Panc1 (cell line): ENCODE results near the gene MTO1. TPM values are rescaled to one million over a fixed set of nuclear protein-coding genes. Genes with fewer than 3 reads are reported as not detected.
A peak's percentile ranks its signal among the peaks of the same experiment; 100 is the strongest.

Experiments
- ATAC-seq: fragments of 200-7000 bp; cut with Tn5 transposase; 2 replicates; pipeline ENCODE4 v1.9.1; 2020; ENCODE audit warnings: mild to moderate bottlenecking, moderate library complexity
- BruUV-seq: library from RNA; stranded (reverse); fragments of 400-500 nt; replicated peaks from 2 replicates; lab custom pipeline; 2021; lab: Mats Ljungman, UMichigan
- CTCF ChIA-PET: fragments of 300-600 bp; sonication (Branson Sonifier 250); formaldehyde crosslinking; loops from one replicate; lab custom pipeline; 2022; ENCODE audit warnings: antibody characterized with exemption; lab: Charles Lee
- POLR2A ChIA-PET: fragments of 300-600 bp; sonication (Branson Sonifier 250); formaldehyde crosslinking; loops from one replicate; lab custom pipeline; 2022; ENCODE audit warnings: antibody characterized with exemption; lab: Charles Lee
- DNase-seq: peaks from one replicate; pipeline ENCODE4 v3.0.0-alpha.2; 2010; ENCODE audit warnings: low read depth, low spot score
- H3K27ac ChIP-seq: 2 replicates; pipeline ENCODE4 v1.5.1; 2011; ENCODE audit warnings: mild to moderate bottlenecking, low read length, inconsistent platforms
- H3K27me3 ChIP-seq: fragments of 200-500 bp; sonication (Bioruptor generic); 2 replicates; pipeline ENCODE4 v1.6.0; 2014; ENCODE audit warnings: low read length, inconsistent platforms; ENCODE audit not compliant: control insufficient read depth, insufficient read depth
- H3K36me3 ChIP-seq: fragments of 200-500 bp; sonication (Bioruptor generic); 2 replicates; pipeline ENCODE4 v1.5.1; 2014; ENCODE audit warnings: inconsistent platforms, mild to moderate bottlenecking, low read length, moderate library complexity; ENCODE audit not compliant: control insufficient read depth, insufficient read depth
- H3K4me1 ChIP-seq: 2 replicates; pipeline ENCODE4 v1.5.1; 2011; ENCODE audit warnings: inconsistent platforms, mild to moderate bottlenecking, low read length, moderate library complexity; ENCODE audit not compliant: control insufficient read depth, insufficient read depth
- H3K4me3 ChIP-seq, 2 experiments: 2 replicates each; pipeline ENCODE4 v1.5.1; 2011 to 2012; ENCODE audit warnings: low read depth in 2 of 2, low read length in 2 of 2, mild to moderate bottlenecking in 2 of 2, inconsistent platforms in 1 of 2, moderate library complexity in 1 of 2
- H3K9me3 ChIP-seq: fragments of 200-500 bp; sonication (Bioruptor generic); 2 replicates; pipeline ENCODE4 v1.5.1; 2014; ENCODE audit warnings: low read depth, mild to moderate bottlenecking, inconsistent platforms, low read length, moderate library complexity; ENCODE audit not compliant: control insufficient read depth, insufficient read depth
- POLR2AphosphoS5 ChIP-seq: IDR thresholded peaks from 2 replicates; pipeline ENCODE4 v1.6.1; 2012; ENCODE audit warnings: mild to moderate bottlenecking, low read depth, low read length, moderate library complexity
- SIN3A ChIP-seq: IDR thresholded peaks from 2 replicates; pipeline ENCODE4 v1.6.1; 2012; ENCODE audit warnings: low read depth, mild to moderate bottlenecking, low read length, moderate library complexity, borderline replicate concordance; ENCODE audit not compliant: insufficient read depth
- TCF7L2 ChIP-seq: IDR thresholded peaks from 2 replicates; pipeline ENCODE4 v1.6.1; 2011; ENCODE audit warnings: mild to moderate bottlenecking, low read depth, low read length, inconsistent platforms
- in situ Hi-C: cut with HindIII; loops from 2 replicates; pipeline ENCODE4 v1.10.0; 2016; ENCODE audit warnings: low sequenced_read_pairs, low pct_unique_long_range_greater_than_20kb
- intact Hi-C: fragments of 100-400 bp; cut with micrococcal nuclease; formaldehyde crosslinking; loops from one replicate; pipeline ENCODE4 v1.10.0; 2022; ENCODE audit not compliant: unreplicated experiment
- total RNA-seq: library from RNA; stranded (reverse); gene quantifications from one replicate; pipeline ENCODE4 v1.2.1, GENCODE V29; 2021; ENCODE audit not compliant: unreplicated experiment
- TF ChIP-seq, protein P1 (sequence below), 2 experiments: IDR thresholded peaks; 2 replicates each; pipeline ENCODE4 v1.6.1; 2011 to 2012; ENCODE audit warnings: low read depth in 2 of 2, control low read depth in 1 of 2, low read length in 1 of 2, mild to moderate bottlenecking in 1 of 2, moderate library complexity in 1 of 2; ENCODE audit not compliant: insufficient read depth in 1 of 2
- TF ChIP-seq, protein P2 (sequence below): fragments of 450-650 bp; IDR thresholded peaks from 2 replicates; pipeline ENCODE4 v1.5.1; 2017; ENCODE audit warnings: mild to moderate bottlenecking

MTO1 gene
- total RNA-seq, 1 experiment from 2014 or later, result 57.9 TPM

DNA sequence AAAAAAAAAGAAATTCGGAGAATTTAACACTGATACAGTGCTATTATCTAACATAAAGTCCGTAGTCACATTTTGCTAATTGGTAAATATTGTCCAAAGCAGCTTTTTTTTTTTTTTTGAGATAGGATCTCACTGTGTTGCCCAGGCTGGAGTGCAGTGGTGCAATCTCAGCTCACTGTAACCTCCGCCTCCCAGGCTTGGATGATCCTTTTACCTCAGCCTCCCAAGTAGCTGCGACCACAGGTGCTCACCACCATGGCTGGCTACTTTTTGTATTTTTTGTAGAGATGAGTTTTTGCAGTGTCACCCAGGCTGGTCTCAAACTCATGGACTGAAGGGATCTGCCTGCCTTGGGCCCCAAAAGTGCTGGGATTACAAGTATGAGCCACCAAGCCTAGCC lies 15.9 kb downstream of the MTO1 start:
- ChIA-PET CTCF (no interaction called here), POLR2A (interaction anchor here (0.6 kb wide), 1 partner anchor 43 kb away, joined by 3 read pairs; no protein-coding TSS in a partner anchor)
- in situ Hi-C loops (loop anchor here (25.0 kb wide), 1 partner anchor 135 kb away; no protein-coding TSS in a partner anchor), intact Hi-C loops (no loop called here)
- Histone ChIP-seq H3K27ac (no peak overlapping the region), H3K4me1 (no peaks in the 10 kb centered on the region), H3K36me3 (peaks cover 15% of the 10 kb centered on the region), H3K27me3 (no peaks in the 10 kb centered on the region), H3K9me3 (no peaks in the 10 kb centered on the region), H3K4me3 (no peak overlapping the region)
- TF ChIP-seq SIN3A (no peak), POLR2AphosphoS5 (no peak)
- TF ChIP-seq, protein P1, sequence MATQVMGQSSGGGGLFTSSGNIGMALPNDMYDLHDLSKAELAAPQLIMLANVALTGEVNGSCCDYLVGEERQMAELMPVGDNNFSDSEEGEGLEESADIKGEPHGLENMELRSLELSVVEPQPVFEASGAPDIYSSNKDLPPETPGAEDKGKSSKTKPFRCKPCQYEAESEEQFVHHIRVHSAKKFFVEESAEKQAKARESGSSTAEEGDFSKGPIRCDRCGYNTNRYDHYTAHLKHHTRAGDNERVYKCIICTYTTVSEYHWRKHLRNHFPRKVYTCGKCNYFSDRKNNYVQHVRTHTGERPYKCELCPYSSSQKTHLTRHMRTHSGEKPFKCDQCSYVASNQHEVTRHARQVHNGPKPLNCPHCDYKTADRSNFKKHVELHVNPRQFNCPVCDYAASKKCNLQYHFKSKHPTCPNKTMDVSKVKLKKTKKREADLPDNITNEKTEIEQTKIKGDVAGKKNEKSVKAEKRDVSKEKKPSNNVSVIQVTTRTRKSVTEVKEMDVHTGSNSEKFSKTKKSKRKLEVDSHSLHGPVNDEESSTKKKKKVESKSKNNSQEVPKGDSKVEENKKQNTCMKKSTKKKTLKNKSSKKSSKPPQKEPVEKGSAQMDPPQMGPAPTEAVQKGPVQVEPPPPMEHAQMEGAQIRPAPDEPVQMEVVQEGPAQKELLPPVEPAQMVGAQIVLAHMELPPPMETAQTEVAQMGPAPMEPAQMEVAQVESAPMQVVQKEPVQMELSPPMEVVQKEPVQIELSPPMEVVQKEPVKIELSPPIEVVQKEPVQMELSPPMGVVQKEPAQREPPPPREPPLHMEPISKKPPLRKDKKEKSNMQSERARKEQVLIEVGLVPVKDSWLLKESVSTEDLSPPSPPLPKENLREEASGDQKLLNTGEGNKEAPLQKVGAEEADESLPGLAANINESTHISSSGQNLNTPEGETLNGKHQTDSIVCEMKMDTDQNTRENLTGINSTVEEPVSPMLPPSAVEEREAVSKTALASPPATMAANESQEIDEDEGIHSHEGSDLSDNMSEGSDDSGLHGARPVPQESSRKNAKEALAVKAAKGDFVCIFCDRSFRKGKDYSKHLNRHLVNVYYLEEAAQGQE (IDR thresholded peaks at IDR 0.05; ENCODE audit: insufficient read depth in 1 of 2, low read depth in 2 of 2, low read length in 1 of 2), result no peak
- TF ChIP-seq, protein P2, sequence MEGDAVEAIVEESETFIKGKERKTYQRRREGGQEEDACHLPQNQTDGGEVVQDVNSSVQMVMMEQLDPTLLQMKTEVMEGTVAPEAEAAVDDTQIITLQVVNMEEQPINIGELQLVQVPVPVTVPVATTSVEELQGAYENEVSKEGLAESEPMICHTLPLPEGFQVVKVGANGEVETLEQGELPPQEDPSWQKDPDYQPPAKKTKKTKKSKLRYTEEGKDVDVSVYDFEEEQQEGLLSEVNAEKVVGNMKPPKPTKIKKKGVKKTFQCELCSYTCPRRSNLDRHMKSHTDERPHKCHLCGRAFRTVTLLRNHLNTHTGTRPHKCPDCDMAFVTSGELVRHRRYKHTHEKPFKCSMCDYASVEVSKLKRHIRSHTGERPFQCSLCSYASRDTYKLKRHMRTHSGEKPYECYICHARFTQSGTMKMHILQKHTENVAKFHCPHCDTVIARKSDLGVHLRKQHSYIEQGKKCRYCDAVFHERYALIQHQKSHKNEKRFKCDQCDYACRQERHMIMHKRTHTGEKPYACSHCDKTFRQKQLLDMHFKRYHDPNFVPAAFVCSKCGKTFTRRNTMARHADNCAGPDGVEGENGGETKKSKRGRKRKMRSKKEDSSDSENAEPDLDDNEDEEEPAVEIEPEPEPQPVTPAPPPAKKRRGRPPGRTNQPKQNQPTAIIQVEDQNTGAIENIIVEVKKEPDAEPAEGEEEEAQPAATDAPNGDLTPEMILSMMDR, result no peak
- no peak for DNase-seq
- no TSS peak for BruUV-seq
- no peak for ATAC-seq

DNA sequence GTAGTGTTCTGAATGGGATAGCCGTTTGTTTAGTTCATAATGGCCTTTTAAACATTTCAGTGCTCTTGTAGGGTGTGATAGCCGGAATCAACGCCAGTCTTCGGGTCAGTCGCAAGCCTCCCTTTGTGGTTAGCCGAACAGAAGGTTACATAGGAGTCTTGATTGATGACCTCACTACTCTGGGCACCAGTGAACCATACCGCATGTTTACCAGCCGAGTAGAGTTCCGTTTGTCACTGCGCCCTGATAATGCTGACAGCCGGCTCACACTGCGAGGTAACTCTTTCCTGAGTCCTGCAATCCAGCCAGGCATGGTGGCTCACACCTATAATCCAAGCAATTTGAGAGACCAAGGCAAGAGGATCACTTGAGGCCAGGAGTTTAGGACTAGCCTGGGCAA lies 20.4 kb downstream of the MTO1 start:
- Histone ChIP-seq H3K9me3 (no peaks in the 10 kb centered on the region), H3K27me3 (no peaks in the 10 kb centered on the region), H3K27ac (no peak overlapping the region), H3K4me1 (no peaks in the 10 kb centered on the region), H3K4me3 (no peak overlapping the region), H3K36me3 (peaks cover 18% of the 10 kb centered on the region)
- POLR2A ChIA-PET, result no interaction called here
- ATAC-seq, result no peak; the same call in 1 of the 2 replicates
- in situ Hi-C loops, result loop anchor here (25.0 kb wide), 1 partner anchor 130 kb away; no protein-coding TSS in a partner anchor
- CTCF ChIA-PET, result no interaction called here
- DNase-seq, result no peak
- intact Hi-C loops, result no loop called here
- BruUV-seq, result TSS peak; percentile 7
- TF ChIP-seq TCF7L2 (no peak), SIN3A (no peak), POLR2AphosphoS5 (no peak)
- TF ChIP-seq, protein P2, result no peak
- TF ChIP-seq, protein P1 (IDR thresholded peaks at IDR 0.05; ENCODE audit: insufficient read depth in 1 of 2, low read depth in 2 of 2, low read length in 1 of 2), result no peak
